Measurements from ENCODE around the gene SVOP.
A peak's percentile ranks its signal among the peaks of the same experiment; 100 is the strongest.
"Not testable (repeated sequence)": the region's sequence is repeated elsewhere in the genome, so short reads cannot be mapped to it uniquely, and the experiment has no call there.

Gene SVOP, protein sequence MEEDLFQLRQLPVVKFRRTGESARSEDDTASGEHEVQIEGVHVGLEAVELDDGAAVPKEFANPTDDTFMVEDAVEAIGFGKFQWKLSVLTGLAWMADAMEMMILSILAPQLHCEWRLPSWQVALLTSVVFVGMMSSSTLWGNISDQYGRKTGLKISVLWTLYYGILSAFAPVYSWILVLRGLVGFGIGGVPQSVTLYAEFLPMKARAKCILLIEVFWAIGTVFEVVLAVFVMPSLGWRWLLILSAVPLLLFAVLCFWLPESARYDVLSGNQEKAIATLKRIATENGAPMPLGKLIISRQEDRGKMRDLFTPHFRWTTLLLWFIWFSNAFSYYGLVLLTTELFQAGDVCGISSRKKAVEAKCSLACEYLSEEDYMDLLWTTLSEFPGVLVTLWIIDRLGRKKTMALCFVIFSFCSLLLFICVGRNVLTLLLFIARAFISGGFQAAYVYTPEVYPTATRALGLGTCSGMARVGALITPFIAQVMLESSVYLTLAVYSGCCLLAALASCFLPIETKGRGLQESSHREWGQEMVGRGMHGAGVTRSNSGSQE

DNA sequence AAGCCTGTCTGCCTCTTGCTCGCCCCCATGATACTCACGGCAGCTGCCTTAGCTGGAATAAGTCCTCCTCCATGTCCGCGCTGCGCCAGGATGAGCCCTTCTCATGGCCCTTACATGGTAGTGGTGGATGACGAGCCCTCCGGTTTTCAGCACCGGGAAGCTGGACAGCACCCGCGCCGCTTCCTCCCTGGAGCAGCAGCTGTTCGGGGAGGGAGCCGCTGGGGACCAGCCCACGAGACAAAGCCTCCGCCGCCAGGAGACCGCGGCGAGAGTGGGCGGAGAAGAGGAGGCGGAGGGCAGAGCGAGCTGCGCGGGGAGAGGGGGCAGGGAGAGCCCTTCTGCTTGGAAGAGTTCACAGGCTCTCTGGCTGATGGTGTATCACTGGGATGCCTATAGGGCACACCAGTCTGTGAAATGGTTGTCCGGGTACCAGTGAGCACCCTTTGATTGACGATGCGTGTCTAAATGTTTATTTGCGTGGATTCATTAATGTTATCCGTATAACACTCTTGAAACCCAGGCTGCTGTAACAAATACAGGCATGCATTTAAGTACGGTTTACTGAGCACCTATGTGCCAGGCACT, at the start of gene SVOP:
Gene SVOP (minus strand): TSS at position 273 of the 585 bp plus-strand sequence. CDS start 200 bp downstream, at position 73.
- DNase-seq (ENCODE audit: low read depth) = peak; percentile 3

DNA sequence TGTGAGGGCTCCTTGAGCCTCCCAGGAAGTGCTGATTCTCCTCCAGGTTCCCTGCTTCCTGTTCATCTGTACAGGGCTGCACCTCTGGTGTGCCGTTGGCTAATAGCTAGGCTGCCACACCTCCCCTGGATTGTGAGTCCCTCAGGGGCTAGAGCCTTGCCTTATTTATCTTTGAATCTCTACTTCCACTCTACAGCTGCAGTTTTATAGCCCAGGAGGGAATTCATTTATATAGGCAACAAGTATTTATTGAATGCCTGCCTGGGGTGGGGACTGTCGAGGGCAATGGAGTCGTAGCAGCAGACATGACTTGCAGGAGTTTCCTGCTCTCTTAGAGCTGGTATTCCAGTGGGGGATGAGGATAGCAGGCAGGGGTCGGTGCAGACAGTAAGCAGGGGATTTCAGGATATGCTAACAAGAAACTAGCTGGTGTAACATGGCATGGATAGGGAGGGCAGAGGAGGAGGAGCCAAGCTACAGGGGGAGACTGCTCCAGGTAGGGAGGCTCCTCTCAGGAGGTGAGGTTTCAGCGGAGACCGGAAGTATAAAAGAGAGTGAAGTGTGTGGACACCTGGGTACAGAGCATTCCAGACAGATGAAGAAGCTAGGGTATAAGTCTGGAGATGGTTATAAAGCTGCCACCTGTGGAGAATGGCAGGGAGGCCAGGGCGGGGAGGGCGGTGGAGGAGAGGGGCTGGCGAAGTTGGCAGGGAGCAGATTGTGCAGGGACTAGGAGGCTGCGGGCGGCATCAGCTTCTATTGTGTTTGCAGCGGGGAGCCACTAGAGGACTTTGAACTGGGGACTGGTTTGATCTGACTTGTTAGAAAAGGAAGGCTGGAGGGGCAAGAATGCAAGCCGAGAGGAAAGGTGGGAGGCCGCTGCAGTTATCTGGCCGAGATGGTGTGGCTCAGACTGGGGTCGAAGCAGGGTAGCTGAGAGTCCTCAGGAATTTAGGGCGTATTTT, 48.7 kb upstream of the SVOP start:
- no peak for DNase-seq (ENCODE audit: low read depth)

DNA sequence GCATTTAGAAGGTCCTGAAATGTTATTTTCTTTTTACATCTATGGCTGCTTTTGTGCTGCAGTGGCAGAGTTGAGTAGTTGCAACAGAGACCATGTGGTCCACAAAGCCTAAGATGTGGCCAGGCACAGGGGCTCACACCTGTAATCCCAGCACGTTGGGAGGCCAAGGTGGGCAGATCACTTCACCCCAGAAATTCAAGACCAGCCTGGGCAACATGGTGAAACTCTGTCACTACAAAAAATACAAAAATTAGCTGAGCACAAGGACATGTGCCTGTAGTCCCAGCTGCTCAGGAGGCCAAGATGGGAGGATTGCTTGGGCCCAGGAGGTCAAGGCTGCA, 45.0 kb upstream of the SVOP start:
- no peak for DNase-seq (ENCODE audit: low read depth)

DNA sequence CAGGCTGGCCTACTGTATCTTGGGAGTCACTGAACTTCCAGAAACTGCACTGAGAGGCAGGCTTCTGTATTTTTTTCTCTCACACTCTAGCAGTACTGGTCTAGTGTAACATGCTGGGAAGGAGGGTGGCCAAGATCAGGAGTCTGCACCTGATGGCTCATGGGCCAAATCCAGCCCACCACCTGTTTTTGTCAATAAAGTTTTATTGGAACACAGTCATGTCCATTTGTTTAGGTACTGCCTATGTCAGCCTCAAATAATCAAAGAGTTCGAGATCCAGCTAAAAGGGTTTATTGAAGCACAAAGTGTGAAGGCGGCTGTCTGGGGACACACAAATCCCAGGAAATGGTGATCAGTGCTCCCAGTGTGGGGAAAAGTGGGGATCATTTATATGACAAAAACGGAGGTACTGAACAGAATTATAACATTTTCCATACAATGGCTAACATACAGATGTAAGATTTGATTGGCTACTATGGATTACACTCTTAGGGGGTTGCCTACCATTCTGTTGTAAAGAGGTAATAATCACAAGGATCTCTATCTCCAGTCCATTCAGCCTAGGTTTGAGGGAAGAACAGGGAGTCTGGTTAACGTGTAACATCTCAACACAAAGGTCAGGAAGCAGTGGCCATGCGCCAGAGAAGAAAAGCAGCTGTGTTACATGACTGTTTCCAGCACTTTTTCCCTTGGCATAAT, 44.4 kb upstream of the SVOP start:
- DNase-seq (ENCODE audit: low read depth) = no peak

DNA sequence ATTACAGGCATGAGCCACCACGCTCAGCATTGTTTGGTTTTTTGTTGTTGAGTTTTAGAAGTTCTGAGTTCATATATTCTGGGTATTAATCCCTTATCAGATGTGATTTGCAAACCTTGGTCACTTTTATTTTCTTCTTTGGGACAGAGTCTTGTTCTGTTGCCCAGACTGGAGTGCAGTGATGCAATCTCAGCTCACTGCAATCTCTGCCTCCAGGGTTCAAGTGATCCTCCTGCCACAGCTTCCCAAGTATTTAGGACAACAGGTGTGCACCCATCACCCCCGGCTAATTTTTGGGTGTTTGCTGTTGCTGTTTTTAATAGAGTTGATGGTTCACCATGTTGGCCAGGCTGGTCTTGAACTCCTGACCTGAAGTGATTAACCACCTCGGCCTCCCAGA, 43.3 kb upstream of the SVOP start:
- no peak for DNase-seq (ENCODE audit: low read depth)

DNA sequence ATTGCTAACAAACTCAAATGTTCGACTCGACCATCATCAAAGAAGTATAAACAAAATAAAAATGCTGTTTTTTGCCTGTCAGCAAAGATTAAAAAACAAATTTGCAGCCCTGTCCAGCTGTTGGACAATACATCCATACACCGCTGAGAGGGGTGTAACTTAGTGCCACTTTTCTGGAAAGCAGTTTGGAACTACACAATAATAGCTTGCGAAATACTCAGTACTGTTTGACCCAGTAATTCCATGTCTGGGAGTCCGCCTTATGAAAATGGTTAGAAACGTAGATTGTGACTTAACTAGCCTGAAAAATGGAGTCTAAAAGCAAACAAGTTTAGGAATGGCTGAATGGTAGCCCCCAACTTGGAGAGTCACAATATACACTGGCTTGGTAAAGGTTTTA, 37.9 kb upstream of the SVOP start:
- no peak for DNase-seq (ENCODE audit: low read depth)

DNA sequence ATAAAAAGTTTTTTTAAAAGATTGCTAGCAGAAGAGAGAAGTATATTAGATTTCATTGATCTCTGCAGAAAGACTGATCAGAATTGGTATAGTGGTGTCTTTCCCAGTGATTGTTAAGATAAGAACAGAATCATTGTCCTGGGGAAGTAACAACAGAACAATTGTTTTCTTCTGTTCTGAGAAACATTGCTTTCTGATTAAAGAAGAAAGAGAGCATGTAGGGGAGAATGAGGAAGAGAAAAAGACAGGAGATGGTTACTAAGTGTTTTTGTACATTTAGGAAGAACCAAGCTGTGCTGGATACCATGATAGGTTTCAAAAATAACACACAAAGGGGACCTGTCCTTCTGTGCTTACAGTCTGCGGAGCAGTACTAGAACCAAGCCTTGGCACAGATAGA, 36.5 kb upstream of the SVOP start:
- DNase-seq (ENCODE audit: low read depth) = no peak

DNA sequence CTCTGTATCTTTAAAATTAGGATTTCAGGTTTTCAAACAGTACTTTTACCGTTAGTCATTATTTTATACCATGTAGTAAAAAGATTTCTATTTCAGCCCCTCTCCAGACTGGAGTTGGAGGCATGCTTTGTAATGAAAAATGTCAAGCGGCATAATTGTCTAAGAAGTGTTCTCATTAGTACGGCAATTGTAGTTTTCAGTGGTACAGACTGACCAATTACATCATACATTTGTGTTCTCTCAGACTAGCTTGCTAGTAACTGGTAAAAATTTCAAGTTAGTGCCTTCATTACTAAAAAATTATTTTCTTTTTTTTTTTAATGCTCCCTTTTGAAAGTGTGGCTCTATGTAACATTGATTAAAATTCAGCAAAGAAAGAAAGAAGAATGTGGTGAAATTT, 36.0 kb upstream of the SVOP start:
- no peak for DNase-seq (ENCODE audit: low read depth)

DNA sequence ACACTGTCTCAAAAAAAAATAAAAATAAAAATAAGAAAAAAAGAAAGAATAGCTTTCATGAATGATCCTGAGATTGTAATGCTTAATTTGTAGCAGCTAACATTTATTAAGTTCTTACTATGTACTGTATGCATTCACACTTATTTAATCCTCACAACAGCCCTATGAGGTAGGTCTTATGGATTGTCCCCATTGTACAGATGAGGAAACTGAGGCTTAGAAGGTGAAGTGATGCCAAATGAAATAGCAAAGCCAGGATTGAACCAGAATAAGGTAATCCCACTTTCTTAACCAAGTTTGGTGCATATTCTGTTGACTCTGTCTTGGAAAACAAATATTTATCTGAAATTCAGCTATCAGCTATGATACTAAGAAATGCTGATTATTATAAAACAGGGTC, 33.7 kb upstream of the SVOP start:
- no peak for DNase-seq (ENCODE audit: low read depth)

DNA sequence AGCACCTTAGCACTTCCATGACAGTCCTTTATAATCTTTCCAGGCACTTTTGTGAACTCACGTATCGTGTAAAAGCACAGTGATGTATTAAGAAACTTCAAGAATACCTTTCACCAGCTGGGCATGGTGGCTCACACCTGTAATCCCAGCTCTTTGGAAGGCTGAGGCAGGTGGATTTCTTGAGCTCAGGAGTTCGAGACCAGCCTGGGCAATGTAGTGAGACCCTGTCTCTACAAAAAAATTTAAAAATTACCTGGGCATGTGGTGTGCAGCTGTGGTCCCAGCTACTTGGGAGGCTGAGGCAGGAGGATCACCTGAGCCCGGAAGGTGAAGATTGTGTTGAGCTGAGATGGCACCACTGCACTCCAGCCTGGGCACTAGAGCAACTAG, 33.3 kb upstream of the SVOP start:
- not testable (repeated sequence) for DNase-seq (ENCODE audit: low read depth)

DNA sequence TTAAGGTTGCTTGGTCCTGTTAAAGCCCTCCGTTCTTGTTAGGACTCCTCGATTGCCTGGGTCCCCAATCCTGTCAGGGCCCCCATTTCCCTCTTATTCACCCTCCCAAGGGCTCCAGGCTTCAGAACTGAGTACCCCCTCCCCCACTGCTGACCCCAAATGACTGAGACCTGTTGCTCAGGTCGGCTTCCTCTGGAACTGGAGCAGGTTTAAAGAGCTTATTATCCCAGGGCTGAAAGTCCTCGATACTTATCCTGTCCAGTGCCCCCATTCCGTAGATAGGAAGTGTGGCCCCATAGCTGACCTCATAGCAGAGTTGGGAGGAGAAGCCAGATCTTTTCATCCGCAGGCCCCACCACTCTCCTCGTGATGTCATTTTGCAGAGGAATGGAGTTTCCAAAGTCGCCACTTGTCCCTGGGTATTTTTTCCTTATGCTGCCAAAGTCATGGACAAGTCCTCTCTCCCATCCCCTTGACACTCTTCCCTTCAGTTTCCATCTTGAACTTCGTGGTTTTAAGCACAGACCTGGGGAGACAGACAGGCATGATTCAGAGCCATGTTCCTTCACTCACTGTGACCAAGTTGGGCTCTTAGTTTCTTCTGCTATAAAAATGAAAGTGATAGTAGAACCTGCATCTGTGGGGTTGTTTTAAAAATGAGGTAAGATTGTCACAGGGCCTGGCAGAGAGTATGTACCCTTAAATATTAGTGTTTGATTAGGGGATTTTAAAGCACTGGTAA, 32.7 kb upstream of the SVOP start:
- no peak for DNase-seq (ENCODE audit: low read depth)

DNA sequence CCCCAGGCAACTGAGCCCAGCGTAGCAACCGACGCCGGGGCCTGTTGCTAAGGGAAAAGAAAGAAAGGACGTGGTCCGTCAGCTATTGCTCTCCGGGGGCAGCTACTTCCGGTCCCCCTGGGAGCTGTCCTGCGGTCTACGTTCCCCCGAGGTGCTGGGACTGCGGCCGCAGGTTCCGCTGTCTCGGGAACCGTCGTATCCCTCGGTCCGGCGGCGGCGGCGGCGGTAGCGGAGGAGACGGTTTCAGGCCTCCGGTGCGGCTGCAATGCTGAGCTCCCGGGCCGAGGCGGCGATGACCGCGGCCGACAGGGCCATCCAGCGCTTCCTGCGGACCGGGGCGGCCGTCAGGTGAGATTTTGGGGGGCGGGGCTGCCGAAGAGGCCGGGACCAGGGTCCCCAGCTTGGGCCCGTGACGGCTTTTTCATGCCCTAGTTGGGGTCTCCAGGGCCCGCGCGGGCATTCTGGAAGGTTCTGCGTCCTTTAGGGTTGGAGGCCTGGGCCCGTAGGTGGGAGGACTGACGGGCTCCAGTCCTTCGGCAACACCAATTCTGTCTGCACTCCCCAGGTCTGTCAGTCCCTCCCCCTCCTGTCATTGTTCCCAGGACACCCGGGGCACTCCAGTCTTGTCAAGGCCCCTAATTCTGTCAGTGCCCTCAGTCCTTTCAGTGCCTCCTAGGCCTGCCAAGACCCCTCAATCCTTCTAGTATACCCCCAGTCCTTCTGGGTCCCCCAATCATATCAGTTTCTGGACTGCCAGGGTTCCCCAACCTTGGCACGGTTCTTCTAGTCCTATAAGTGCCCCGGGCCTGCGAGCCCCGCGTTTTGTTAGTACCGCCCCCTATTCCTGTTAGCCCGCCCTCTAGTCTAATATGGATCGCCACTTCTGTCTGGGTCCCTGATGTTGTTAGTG, 31.8 kb upstream of the SVOP start, which contains the start of gene USP30:
Gene USP30 (plus strand): TSS at position 163 of the 910 bp plus-strand sequence. CDS start 103 bp downstream, at position 266.
- DNase-seq (ENCODE audit: low read depth) = peak; percentile 72

DNA sequence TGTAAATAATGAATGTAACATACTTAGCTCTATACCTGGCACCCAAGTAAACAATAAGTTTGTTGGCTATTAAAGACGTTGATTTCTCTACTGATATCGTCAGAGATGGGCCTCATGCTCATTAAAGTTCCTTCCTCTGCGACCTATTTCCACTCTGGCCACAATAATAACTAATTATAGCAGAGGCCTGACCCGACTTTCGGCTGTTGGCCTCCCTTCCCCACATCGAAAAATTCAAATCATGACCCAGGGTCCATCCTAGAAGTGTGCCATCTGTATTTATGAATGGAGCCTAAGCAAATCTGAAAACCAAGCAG, 31.2 kb upstream of the SVOP start:
- no peak for DNase-seq (ENCODE audit: low read depth)

DNA sequence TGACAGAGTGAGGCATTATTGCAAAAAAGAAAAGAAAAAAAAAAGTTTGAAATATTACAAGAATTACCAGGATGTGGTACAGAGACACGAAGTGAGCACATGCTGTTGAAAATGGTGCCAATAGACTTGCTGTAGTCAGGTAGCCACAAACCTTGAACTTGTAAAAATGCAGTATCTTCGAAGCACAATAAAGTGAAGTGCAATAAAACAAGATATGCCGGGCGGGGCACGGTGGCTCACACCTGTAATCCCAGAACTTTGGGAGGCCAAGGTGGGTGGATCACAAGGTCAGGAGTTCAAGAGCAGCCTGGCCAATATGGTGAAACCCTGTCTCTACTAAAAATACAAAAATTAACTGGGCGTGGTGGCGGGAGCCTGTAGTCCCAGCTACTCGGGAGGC, 28.9 kb upstream of the SVOP start:
- DNase-seq (ENCODE audit: low read depth) = not testable (repeated sequence)

DNA sequence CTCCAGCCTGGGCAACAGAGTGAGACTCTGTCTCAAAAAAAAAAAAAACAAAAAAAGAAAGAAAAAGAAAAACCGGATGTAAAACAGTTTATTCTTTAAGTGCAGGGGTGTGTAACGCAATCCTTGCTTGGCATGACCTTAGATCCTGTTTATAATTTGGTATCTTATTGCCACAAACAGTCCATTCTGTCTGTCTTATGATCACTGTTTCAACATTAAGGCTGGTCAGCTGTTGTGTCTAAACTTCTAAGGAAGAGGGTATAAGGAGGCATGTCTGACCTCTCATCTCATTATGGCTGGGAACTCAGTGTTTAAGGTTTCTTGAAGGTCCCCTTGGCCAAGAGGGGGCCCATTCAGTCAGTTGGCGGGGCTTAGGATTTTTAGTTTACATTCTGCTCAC, 27.8 kb upstream of the SVOP start:
- not testable (repeated sequence) for DNase-seq (ENCODE audit: low read depth)

DNA sequence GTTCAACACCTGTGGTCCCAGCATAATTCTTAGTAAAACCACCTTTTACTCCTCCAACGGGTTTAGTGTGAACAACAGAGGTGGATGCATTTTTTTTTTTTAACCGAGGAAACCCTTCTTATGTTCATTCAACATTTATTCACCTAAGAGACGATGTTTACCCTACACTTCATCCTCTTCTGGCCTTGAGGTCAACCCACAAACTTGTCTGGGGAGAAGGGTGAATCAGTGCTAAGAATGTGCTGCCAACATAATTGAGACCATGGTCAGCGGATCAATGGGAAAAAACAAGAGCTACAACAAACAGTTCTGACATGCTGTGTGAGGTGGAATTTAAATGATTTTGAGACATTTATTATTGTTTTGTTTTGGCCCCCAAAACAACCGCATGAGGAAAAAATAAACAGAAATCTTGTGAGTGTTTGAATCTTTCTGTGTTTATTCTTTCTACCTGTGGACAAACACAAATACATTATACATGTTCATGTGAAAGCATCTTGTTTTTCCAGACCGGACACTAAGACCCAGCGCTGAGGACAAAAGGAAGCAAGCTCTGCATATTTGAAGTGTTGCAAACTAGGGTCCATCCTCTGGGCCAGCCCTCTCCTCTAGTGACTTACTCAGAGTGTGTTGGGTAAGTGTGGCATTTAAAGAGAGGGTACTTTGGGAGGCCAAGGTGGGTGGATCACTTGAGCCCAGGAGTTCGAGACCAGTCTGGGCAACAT, 26.4 kb upstream of the SVOP start:
- DNase-seq (ENCODE audit: low read depth) = no peak

DNA sequence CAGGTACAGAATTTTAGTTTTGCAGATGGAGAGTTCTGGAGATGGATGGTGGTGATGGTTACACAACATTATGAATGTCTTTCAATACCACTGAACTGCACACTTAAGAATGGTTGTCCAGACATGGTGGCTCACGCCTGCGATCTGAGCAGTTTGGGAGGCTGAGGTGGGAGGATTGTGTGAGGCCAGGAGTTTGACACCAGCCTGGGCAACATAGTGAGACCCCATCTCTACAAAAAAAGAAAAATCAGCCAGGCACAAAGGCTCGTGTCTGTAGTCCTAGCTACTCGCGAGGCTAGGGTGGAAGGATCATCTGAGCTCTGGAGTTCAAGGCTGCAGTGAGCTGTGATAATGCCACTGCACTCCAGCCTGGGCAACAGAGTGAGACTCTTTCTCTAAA, 23.4 kb upstream of the SVOP start:
- DNase-seq (ENCODE audit: low read depth) = no peak

DNA sequence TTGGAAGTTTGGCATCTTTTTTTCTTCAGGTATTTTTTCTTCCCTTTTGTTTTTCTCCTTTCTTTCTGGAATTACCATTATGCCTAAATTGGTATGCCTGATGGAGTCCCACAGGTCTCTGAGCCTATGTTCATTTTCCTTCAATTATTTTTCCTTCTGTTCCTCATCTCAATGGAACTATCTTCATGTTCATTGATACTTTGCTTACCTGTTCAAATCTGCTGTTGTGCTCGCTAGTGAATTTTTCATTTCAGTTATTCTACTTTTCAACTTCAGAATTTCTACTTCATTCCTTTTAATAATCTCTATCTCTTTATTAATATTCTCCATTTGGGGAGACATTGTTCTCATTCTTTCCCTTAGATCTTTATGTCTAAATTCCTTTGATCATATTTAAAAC, 16.1 kb upstream of the SVOP start:
- no peak for DNase-seq (ENCODE audit: low read depth)

Measured in activated T-helper 9 cell treated with anti-CD3 and anti-CD28 coated beads, Interleukin-2, amount 50 U/mL, for 16 hours (primary cell).